AG08395 (cell line): ENCODE data around the gene PRR14L.
A peak's percentile ranks its signal among the peaks of the same experiment; 100 is the strongest.
"Not testable (repeated sequence)": the region's sequence is repeated elsewhere in the genome, so short reads cannot be mapped to it uniquely, and the experiment has no call there.

Experiments used
- DNase-seq: peaks from one replicate; pipeline ENCODE4 v3.0.0; 2012; ENCODE audit warnings: mixed read lengths, low spot score

The PRR14L gene

DNA sequence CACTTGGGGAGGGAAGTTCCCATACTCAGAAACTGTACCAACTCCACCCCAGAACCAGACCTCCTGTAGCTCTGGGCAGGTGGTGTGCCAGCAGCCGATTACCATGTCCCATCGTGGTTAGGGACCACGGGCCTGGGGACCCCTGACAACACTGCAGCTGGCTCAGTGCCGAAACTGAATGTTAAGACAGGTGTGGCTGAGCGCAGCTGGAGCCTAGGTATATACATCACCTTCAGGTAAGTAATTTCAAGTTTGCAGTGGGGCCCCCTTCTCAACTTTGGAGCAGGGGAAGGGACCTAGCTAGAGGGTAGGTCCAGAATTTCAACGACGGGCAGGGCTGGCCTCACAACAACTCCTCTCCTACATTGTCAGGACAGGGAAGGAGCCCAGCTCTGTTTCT lies 67.2 kb downstream of the PRR14L start:
- no peak for DNase-seq

GRCh38 chr22:31681349-31682345 lies 68.3 kb downstream of the PRR14L start:
- peak; percentile 38 for DNase-seq

DNA sequence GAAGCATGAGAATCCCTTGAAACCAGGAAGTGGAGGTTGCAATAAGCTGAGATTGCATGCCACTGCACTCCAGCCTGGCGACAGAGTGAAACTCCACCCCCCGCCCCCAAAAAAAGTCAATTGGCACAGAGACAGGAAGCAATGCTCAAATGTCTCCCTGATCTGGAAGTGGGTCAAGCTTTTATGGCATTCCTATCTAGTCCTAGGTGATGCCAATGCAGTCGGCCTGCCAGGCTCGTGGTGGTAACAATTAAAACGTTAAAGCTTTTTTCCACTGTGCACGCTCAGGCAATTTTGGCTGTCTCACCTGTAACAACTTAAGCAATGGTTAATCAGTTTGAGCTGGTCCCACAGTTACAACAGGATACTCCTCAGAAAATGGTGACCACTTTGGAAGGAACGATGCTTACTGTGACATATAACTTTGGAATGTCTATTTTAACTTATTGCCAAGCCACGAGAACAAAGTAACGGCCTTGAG lies 69.0 kb downstream of the PRR14L start:
- DNase-seq, result peak; percentile 67

- no peak for DNase-seq
Measured at GRCh38 chr22:31678748-31679147, 71.2 kb downstream of the PRR14L start.

DNA sequence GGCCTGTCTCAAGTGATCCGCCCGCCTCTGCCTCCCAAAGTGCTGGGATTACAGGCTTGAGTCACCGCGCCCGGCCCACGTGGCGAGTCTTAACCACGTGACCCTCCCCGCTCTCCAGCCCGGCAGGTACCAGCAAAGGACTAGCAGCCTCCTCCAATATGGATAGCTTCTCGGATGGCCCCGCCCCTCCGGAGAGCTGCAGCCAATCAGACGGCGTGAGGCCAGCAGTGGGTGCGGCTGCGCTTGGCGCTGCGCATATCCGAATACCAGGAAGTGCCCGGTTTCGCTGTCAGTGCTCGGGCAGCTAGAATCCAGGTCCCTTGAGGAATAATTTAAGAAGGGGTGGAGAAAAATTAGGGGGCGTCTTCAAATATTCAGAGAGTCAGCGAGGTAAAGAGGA lies 73.2 kb downstream of the PRR14L start:
- peak; percentile 93 for DNase-seq

- DNase-seq, result not testable (repeated sequence)
Measured at GRCh38 chr22:31674219-31674618, 75.7 kb downstream of the PRR14L start.

DNA sequence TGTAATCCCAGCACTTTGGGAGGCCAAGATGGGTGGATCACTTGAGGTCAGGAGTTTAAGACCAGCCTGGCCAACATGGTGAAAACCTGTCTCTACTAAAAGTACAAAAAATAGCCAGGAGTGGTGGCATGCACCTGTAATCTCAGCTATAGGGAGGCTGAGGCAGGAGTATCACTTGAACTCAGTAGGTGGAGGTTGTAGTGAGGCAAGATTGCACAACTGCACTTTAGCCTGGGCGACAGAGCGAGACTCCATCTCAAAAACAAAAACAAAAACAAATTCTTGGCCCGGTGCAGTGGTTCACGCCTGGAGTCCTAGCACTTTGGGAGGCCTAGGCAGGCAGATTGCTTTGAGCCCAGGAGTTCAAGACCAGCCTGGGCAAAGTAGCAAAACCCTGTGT lies 81.1 kb downstream of the PRR14L start:
- DNase-seq, result not testable (repeated sequence)

DNA sequence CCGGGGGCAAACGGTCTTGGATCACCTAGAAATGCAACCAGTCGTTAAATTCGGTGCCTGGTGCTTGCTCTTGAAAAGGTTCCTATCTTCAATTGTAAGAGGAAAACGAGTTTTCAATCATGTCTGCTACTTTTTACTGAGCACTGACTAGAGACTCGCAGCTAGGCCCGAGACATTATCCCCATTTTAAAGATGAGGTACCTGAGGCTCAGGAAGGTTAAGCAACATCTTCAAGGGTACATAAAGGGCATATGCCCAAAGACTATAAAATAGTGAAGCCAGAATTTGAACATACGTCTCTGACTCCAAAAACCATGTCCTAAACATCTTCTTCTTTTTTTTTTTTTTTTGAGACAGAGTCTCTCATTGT lies 87.3 kb downstream of the PRR14L start:
- no peak for DNase-seq

GRCh38 chr22:31661851-31662667 lies 87.9 kb downstream of the PRR14L start, which contains the start of gene PISD:
Gene PISD (minus strand): TSS chr22:31662215. CDS start chr22:31662208, 7 bp downstream.
- peak; percentile 97 for DNase-seq

DNA sequence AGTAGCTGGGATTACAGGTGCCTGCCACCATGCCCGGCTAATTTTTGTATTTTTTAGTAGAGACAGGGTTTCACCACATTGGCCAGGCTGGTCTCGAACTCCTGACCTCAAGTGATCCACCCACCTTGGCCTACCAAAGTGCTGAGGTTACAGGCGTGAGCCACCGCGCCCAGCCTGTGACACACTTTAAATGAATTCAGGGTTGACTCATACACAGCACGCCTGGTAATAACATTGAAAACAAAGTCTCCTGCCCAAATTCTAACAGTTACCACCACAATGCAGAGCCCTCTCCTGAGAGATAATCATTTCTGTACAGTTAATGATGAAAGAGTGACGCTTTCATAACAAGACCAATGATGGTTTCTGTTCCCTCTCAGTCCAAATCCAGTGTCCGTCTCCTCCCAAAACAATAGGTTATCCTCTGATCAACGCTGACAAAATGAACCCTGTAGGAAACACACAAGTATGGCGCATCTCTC lies 89.0 kb downstream of the PRR14L start:
- peak; percentile 66 for DNase-seq

- no peak for DNase-seq
Measured at GRCh38 chr22:31659246-31659645, 90.7 kb downstream of the PRR14L start.

DNA sequence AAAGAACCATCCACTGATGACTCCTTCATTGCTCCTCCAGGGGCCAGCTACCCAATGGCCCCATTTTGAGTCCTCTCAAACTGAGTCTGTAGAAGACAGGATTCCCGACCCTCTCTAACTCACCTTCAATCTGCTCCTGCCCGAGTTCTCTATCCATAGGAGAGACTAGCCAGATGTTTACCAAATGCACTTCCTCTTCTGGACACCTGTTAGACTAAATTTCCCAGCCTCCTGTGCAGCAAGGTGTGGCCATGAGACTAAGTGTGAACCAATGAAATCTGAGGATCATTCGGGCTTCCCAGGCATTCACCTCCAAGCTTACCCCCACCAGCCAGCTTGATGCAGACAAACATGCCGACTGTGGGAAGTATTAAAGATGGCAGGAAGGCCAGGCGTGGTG lies 95.5 kb downstream of the PRR14L start:
- DNase-seq, result no peak

DNA sequence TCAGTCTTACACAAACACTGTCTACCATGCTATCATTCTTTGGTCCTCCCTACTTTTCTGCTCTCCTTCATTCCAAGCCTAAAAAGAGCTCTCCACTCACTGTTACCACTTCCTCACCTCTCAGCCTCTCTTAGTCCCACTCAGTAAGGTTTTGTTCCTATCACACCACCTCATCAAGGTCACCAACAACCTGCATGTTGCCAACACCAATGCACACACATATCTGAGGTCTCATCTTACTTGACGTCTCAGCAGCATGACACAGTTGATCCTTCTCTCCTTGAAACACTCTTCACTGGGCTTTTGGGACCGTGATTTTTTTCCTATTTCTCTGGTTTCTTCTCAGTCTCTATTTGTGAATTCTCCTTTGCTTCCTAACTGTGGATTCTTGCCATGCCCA lies 96.0 kb downstream of the PRR14L start:
- DNase-seq, result no peak

GRCh38 chr22:31652911-31653684 lies 96.8 kb downstream of the PRR14L start:
- no peak for DNase-seq

DNA sequence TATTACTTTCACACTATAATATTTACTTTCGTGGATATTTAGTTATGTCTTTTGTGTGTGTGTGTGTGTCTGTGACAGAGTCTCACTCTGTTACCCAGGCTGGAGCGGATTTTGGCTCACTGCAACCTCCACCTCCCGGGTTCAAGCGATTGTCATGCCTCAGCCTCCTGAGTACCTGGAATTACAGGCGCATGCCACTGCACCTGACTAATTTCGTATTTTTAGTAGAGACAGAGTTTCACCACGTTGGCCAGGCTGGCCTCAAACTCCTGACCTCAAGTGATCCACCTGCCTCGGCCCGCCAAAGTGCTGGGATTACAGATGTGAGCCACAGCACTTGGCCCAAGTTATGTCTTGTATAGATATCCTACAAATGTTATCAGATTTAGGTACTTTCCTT lies 97.8 kb downstream of the PRR14L start:
- DNase-seq, result no peak

DNA sequence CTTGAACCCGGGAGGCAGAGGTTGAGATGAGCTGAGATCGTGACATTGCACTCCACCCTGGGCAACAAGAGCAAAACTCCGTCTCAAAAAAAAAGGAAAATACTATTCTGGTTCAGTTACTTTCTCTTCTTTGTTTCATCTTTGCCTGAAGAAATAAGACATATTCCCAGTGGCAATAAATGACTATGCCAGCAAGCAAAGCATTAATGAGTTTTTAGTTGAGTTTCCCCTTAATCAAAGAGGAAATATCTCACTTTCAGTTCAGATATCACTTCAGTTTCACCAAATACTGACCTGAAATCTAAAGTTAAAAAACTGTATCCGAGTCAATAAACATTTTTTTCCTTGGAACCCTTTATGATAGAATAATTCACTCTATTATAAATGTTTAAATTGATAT lies 98.3 kb downstream of the PRR14L start:
- no peak for DNase-seq

DNA sequence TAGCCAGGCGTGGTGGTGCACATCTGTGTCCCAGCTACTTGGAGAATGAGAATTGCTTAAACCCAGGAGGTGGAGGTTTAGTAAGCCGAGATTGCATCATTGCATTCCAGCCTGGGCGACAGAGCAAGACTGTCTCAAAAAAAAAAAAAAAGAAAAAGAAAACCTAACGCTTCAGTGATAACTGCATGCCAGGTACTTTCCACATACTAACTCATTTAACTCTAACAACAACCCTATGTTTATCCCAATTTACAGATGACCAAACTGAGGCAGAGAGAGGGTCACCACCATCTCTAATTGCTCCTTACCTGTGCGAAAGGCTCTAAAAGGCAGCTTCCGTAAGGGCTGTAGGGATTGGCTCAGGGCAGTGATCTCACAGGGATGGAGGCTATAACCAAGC lies 99.5 kb downstream of the PRR14L start:
- DNase-seq, result peak; percentile 53

- DNase-seq, result peak; percentile 30
Measured at GRCh38 chr22:31647523-31648320, 102.2 kb downstream of the PRR14L start.

DNA sequence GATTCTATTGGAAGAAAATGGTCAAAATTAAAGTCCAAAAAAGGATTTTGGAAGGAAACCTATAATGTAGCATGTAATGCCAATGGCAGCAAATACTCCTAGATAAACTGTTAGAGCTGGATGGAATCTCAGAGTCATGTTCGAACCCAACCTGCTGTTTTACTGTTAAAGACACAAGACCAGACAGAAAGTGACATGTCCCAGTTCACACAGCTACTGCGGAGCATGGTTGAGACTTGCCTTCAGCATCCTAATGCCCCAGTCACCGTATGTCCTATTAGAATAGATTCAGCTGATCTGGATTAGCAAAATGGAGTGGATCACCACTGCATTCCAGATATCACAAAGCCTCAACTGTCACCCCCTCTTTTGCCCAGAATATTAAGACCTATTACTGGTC lies 102.9 kb downstream of the PRR14L start:
- DNase-seq, result no peak

GRCh38 chr22:31646186-31647019 lies 103.5 kb downstream of the PRR14L start:
- peak; percentile 87 for DNase-seq
